ENCODE data around the gene ZFAND3. TPM values are rescaled to one million over a fixed set of nuclear protein-coding genes. Genes with fewer than 3 reads are reported as not detected.

The ZFAND3 gene
- polyA plus RNA-seq, 1 donor from 2014 or later: 19.7 TPM

GRCh38 chr6:38185244-38185643, 365.7 kb downstream of the ZFAND3 start:
- Histone ChIP-seq H3K9me3 (ENCODE audit: low read length) (no peaks in the 10 kb centered on the region), H3F3A (ENCODE audit: insufficient read depth, low read length, poor library complexity, severe bottlenecking) (peaks cover 3% of the 10 kb centered on the region), H3K27me3 (ENCODE audit: insufficient read depth, low read depth, low read length) (no peaks in the 10 kb centered on the region), H3K27ac (ENCODE audit: low read length) (no peak overlapping the region), H3K36me3 (ENCODE audit: insufficient read depth, low read length) (no peaks in the 10 kb centered on the region), H3K79me2 (replicated peaks; ENCODE audit: insufficient read depth, low read length) (no peaks in the 10 kb centered on the region), H3K4me2 (ENCODE audit: low read length) (no peak overlapping the region), H4K20me1 (ENCODE audit: insufficient read depth) (no peaks in the 10 kb centered on the region), H3K4me3 (ENCODE audit: low read length) (no peak overlapping the region), H2AFZ (ENCODE audit: low read depth, low read length) (no peak overlapping the region), H3K9me2 (ENCODE audit: insufficient read depth, low read length) (no peaks in the 10 kb centered on the region), H3K9ac (ENCODE audit: low read length) (no peak overlapping the region)
- no peak for TF ChIP-seq CTCF (IDR thresholded peaks at IDR 0.05; ENCODE audit: poor library complexity, severe bottlenecking)
- no peak for TF ChIP-seq REST (IDR thresholded peaks at IDR 0.05; ENCODE audit: borderline replicate concordance)
- no peak for TF ChIP-seq SMC3 (conservative IDR thresholded peaks at IDR 0.05; ENCODE audit: poor library complexity)
- TF ChIP-seq POLR2AphosphoS5 (IDR thresholded peaks at IDR 0.05): no peak
- TF ChIP-seq EZH2 (IDR thresholded peaks at IDR 0.05; ENCODE audit: borderline replicate concordance, insufficient read depth, low read length, poor library complexity, severe bottlenecking): no peak
- no peak for TF ChIP-seq TAF1 (IDR thresholded peaks at IDR 0.05; ENCODE audit: low read depth)
- no peak for TF ChIP-seq EP300 (conservative IDR thresholded peaks at IDR 0.05; ENCODE audit: poor library complexity, severe bottlenecking)
- TF ChIP-seq RAD21 (conservative IDR thresholded peaks at IDR 0.05): no peak
- TF ChIP-seq MXI1 (conservative IDR thresholded peaks at IDR 0.05; ENCODE audit: poor library complexity, severe bottlenecking): no peak

DNA sequence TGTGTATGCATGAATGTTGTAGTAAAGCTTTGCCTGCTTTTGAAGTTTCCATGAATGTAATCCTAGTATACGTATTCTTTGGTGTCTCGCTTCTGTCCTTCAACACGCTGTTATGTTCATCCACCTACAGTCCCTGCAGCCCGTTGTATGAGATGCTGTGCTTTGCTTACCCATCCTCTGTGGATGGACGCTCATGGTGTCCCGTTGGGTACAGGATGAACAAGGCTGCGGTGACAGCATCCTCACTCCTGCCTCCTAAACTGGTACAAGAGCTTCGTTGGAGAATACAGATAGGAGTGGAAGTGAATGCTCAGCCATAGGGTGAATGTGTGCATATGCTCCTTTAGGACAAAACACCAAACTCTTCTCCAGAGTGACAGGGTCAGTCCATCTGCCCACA, 366.2 kb downstream of the ZFAND3 start:
- peaks cover 3% of the 10 kb centered on the region for H3F3A ChIP-seq (ENCODE audit: insufficient read depth, low read length, poor library complexity, severe bottlenecking)
- TF ChIP-seq EZH2 (IDR thresholded peaks at IDR 0.05; ENCODE audit: borderline replicate concordance, insufficient read depth, low read length, poor library complexity, severe bottlenecking) (no peak), SMC3 (conservative IDR thresholded peaks at IDR 0.05; ENCODE audit: poor library complexity) (no peak), TAF1 (IDR thresholded peaks at IDR 0.05; ENCODE audit: low read depth) (no peak)
- no peaks in the 10 kb centered on the region for H3K9me3 ChIP-seq (ENCODE audit: low read length)
- no peaks in the 10 kb centered on the region for H3K79me2 ChIP-seq (replicated peaks; ENCODE audit: insufficient read depth, low read length)
- H2AFZ ChIP-seq (ENCODE audit: low read depth, low read length): no peak overlapping the region
- H3K36me3 ChIP-seq (ENCODE audit: insufficient read depth, low read length): no peaks in the 10 kb centered on the region
- H3K27me3 ChIP-seq (ENCODE audit: insufficient read depth, low read depth, low read length): no peaks in the 10 kb centered on the region
- no peak overlapping the region for H3K4me3 ChIP-seq (ENCODE audit: low read length)
- no peak overlapping the region for H3K27ac ChIP-seq (ENCODE audit: low read length)
- no peaks in the 10 kb centered on the region for H4K20me1 ChIP-seq (ENCODE audit: insufficient read depth)
- H3K9ac ChIP-seq (ENCODE audit: low read length): no peak overlapping the region
- no peaks in the 10 kb centered on the region for H3K9me2 ChIP-seq (ENCODE audit: insufficient read depth, low read length)
- no peak overlapping the region for H3K4me2 ChIP-seq (ENCODE audit: low read length)

DNA sequence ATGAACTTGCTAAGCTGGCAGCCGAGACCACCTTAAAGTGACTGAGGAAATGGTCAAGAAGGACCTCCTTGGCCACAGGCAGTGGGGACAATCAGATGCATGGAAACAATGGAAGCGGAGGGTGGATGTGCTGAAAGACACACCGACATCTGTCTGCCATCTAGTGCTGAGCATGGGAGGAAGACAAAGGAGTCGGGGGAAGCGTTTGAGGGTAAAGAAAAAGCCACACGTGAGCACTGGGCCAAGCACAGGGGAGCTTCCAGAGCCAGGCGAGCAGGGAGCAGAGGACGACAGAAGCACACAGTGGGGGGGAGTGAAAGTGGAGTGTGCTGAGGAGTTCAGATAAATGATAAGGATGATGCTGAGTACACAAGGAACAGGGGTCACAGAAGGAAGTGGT, 367.8 kb downstream of the ZFAND3 start:
- Histone ChIP-seq H4K20me1 (ENCODE audit: insufficient read depth) (no peaks in the 10 kb centered on the region), H3K4me2 (ENCODE audit: low read length) (no peak overlapping the region), H3K27me3 (ENCODE audit: insufficient read depth, low read depth, low read length) (no peaks in the 10 kb centered on the region), H3K9me2 (ENCODE audit: insufficient read depth, low read length) (no peaks in the 10 kb centered on the region), H3K36me3 (ENCODE audit: insufficient read depth, low read length) (no peaks in the 10 kb centered on the region), H3K79me2 (replicated peaks; ENCODE audit: insufficient read depth, low read length) (no peaks in the 10 kb centered on the region), H3K9ac (ENCODE audit: low read length) (no peak overlapping the region), H2AFZ (ENCODE audit: low read depth, low read length) (no peak overlapping the region), H3K9me3 (ENCODE audit: low read length) (no peaks in the 10 kb centered on the region), H3K4me3 (ENCODE audit: low read length) (no peak overlapping the region), H3K27ac (ENCODE audit: low read length) (no peak overlapping the region), H3F3A (ENCODE audit: insufficient read depth, low read length, poor library complexity, severe bottlenecking) (no peaks in the 10 kb centered on the region)
- TF ChIP-seq CTCF (IDR thresholded peaks at IDR 0.05; ENCODE audit: poor library complexity, severe bottlenecking) (no peak), SMC3 (conservative IDR thresholded peaks at IDR 0.05; ENCODE audit: poor library complexity) (peak; percentile 40), RAD21 (conservative IDR thresholded peaks at IDR 0.05) (peak; percentile 39), REST (IDR thresholded peaks at IDR 0.05; ENCODE audit: borderline replicate concordance) (no peak), MXI1 (conservative IDR thresholded peaks at IDR 0.05; ENCODE audit: poor library complexity, severe bottlenecking) (no peak), POLR2AphosphoS5 (IDR thresholded peaks at IDR 0.05) (no peak), EP300 (conservative IDR thresholded peaks at IDR 0.05; ENCODE audit: poor library complexity, severe bottlenecking) (no peak), TAF1 (IDR thresholded peaks at IDR 0.05; ENCODE audit: low read depth) (no peak)

Measured in neural cell (in vitro differentiated cells).